ENCODE results near the gene GNAO1. TPM values are rescaled to one million over a fixed set of nuclear protein-coding genes. Genes with fewer than 3 reads are reported as not detected.

The GNAO1 gene
- total RNA-seq, 1 experiment from 2014 or later: not detected

GRCh38 chr16:56198006-56198754 is 6.9 kb downstream of the GNAO1 start:
- CTCF ChIA-PET: no interaction called here
- H3K27me3 Mint-ChIP-seq (ENCODE audit: unreplicated experiment): peaks cover 46% of the 10 kb centered on the region
- H3K27ac Mint-ChIP-seq (ENCODE audit: unreplicated experiment): no peak overlapping the region
- H3K4me1 Mint-ChIP-seq (ENCODE audit: low read depth, unreplicated experiment): no peaks in the 10 kb centered on the region
- no peaks in the 10 kb centered on the region for H3K9me3 Mint-ChIP-seq (ENCODE audit: low read depth, unreplicated experiment)
- no peak overlapping the region for H3K4me3 Mint-ChIP-seq (ENCODE audit: low read depth, unreplicated experiment)
- H3K36me3 Mint-ChIP-seq (ENCODE audit: insufficient read depth, unreplicated experiment): no peaks in the 10 kb centered on the region
- BruUV-seq (replicated peaks): no TSS peak
- intact Hi-C loops (cut with micrococcal nuclease; ENCODE audit: unreplicated experiment): no loop called here
- no peak for DNase-seq
- TF ChIP-seq, protein P1, sequence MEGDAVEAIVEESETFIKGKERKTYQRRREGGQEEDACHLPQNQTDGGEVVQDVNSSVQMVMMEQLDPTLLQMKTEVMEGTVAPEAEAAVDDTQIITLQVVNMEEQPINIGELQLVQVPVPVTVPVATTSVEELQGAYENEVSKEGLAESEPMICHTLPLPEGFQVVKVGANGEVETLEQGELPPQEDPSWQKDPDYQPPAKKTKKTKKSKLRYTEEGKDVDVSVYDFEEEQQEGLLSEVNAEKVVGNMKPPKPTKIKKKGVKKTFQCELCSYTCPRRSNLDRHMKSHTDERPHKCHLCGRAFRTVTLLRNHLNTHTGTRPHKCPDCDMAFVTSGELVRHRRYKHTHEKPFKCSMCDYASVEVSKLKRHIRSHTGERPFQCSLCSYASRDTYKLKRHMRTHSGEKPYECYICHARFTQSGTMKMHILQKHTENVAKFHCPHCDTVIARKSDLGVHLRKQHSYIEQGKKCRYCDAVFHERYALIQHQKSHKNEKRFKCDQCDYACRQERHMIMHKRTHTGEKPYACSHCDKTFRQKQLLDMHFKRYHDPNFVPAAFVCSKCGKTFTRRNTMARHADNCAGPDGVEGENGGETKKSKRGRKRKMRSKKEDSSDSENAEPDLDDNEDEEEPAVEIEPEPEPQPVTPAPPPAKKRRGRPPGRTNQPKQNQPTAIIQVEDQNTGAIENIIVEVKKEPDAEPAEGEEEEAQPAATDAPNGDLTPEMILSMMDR (IDR thresholded peaks at IDR 0.05; ENCODE audit: unreplicated experiment): no peak

DNA sequence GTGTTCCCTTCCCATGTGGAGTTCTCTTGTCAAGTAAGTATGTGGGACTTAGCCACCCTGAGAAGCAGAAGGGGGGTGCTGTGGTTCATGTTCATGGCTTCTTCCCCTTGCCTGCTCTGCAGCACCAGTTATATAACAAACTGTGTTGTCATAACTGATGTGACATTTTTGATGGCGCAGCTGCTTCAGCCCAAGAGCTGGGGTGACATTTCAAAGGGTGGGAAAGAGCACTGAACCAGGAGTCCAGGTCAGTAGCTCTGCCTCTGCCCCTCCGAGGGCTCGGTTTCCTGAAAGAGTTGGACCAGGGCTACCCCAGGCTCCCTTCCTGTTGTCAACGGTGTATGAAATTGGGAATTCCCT is 7.4 kb downstream of the GNAO1 start:
- TF ChIP-seq, protein P1 (IDR thresholded peaks at IDR 0.05; ENCODE audit: unreplicated experiment): no peak
- no peaks in the 10 kb centered on the region for H3K9me3 Mint-ChIP-seq (ENCODE audit: low read depth, unreplicated experiment)
- H3K36me3 Mint-ChIP-seq (ENCODE audit: insufficient read depth, unreplicated experiment): no peaks in the 10 kb centered on the region
- H3K27me3 Mint-ChIP-seq (ENCODE audit: unreplicated experiment): peaks cover 41% of the 10 kb centered on the region
- no peak overlapping the region for H3K4me3 Mint-ChIP-seq (ENCODE audit: low read depth, unreplicated experiment)
- H3K27ac Mint-ChIP-seq (ENCODE audit: unreplicated experiment): no peak overlapping the region
- no TSS peak for BruUV-seq (replicated peaks)
- DNase-seq: no peak
- intact Hi-C loops (cut with micrococcal nuclease; ENCODE audit: unreplicated experiment): no loop called here
- H3K4me1 Mint-ChIP-seq (ENCODE audit: low read depth, unreplicated experiment): no peaks in the 10 kb centered on the region
- CTCF ChIA-PET: no interaction called here

- Mint-ChIP-seq H3K27me3 (ENCODE audit: unreplicated experiment) (peaks cover 36% of the 10 kb centered on the region), H3K27ac (ENCODE audit: unreplicated experiment) (no peak overlapping the region), H3K4me1 (ENCODE audit: low read depth, unreplicated experiment) (no peaks in the 10 kb centered on the region), H3K4me3 (ENCODE audit: low read depth, unreplicated experiment) (no peak overlapping the region), H3K36me3 (ENCODE audit: insufficient read depth, unreplicated experiment) (no peaks in the 10 kb centered on the region), H3K9me3 (ENCODE audit: low read depth, unreplicated experiment) (no peaks in the 10 kb centered on the region)
- CTCF ChIA-PET: no interaction called here
- intact Hi-C loops (cut with micrococcal nuclease; ENCODE audit: unreplicated experiment): no loop called here
- BruUV-seq (replicated peaks): no TSS peak
- DNase-seq: no peak
- TF ChIP-seq, protein P1 (IDR thresholded peaks at IDR 0.05; ENCODE audit: unreplicated experiment): no peak
These were observed 7.9 kb downstream of the GNAO1 start for GRCh38 chr16:56199164-56199563.

- DNase-seq: no peak
- H3K27ac Mint-ChIP-seq (ENCODE audit: unreplicated experiment): no peak overlapping the region
- no peaks in the 10 kb centered on the region for H3K4me1 Mint-ChIP-seq (ENCODE audit: low read depth, unreplicated experiment)
- TF ChIP-seq, protein P1 (IDR thresholded peaks at IDR 0.05; ENCODE audit: unreplicated experiment): no peak
- no TSS peak for BruUV-seq (replicated peaks)
- peaks cover 18% of the 10 kb centered on the region for H3K27me3 Mint-ChIP-seq (ENCODE audit: unreplicated experiment)
- H3K36me3 Mint-ChIP-seq (ENCODE audit: insufficient read depth, unreplicated experiment): no peaks in the 10 kb centered on the region
- no peaks in the 10 kb centered on the region for H3K9me3 Mint-ChIP-seq (ENCODE audit: low read depth, unreplicated experiment)
- no peak overlapping the region for H3K4me3 Mint-ChIP-seq (ENCODE audit: low read depth, unreplicated experiment)
- intact Hi-C loops (cut with micrococcal nuclease; ENCODE audit: unreplicated experiment): no loop called here
- CTCF ChIA-PET: no interaction called here
These were observed 9.7 kb downstream of the GNAO1 start for GRCh38 chr16:56201030-56201429.
